Upper lobe of left lung (tissue), 4 donors: ENCODE results near the gene TFIP11.
A peak's percentile ranks its signal among the peaks of the same experiment; 100 is the strongest.

Experiments
- CTCF ChIP-seq, 6 experiments: fragments of 450-650 bp in 4 of 6; fragments of 200-600 bp in 2 of 6; sonication (generic) in 2 of 6; IDR thresholded peaks; one replicate each; pipeline ENCODE4 v1.5.1; 2016 to 2019; ENCODE audit warnings: antibody characterized with exemption in 6 of 6
- EP300 ChIP-seq, 4 donors: sonication (generic); formaldehyde crosslinking; IDR thresholded peaks; one replicate each; pipeline ENCODE4 v1.5.1; 2017; ENCODE audit warnings: antibody characterized with exemption in 4 of 4, control low read depth in 2 of 4
- POLR2A ChIP-seq, 4 donors: fragments of 450-650 bp; IDR thresholded peaks; one replicate each; pipeline ENCODE4 v1.5.1; 2016 to 2017; ENCODE audit warnings: antibody characterized with exemption in 4 of 4, mild to moderate bottlenecking in 2 of 4
- POLR2AphosphoS5 ChIP-seq, 2 donors: sonication (generic); formaldehyde crosslinking; IDR thresholded peaks; one replicate each; pipeline ENCODE4 v1.5.1; 2017; ENCODE audit warnings: antibody characterized with exemption in 2 of 2

- TF ChIP-seq EP300 (IDR thresholded peaks at IDR 0.05): peak in 3 of 4 donors; percentile 45 to 92 (median 83)
- no peak for TF ChIP-seq CTCF (IDR thresholded peaks at IDR 0.05)
- TF ChIP-seq POLR2AphosphoS5 (IDR thresholded peaks at IDR 0.05): peak; percentile 46 to 82
- peak in 1 of 4 donors; percentile 14 for TF ChIP-seq POLR2A (IDR thresholded peaks at IDR 0.05)
Observed at GRCh38 chr22:26529345-26529744, 17.1 kb upstream of the TFIP11 start.
